Keratinocyte (primary cell): ENCODE results near the gene CNN2. TPM values are rescaled to one million over a fixed set of nuclear protein-coding genes. Genes with fewer than 3 reads are reported as not detected.

ENCODE experiments used
- DNase-seq: peaks from one replicate; pipeline ENCODE4 v3.0.0-alpha.2; 2011; ENCODE audit warnings: low read depth, missing footprints, low spot score
- FAIRE-seq: peaks from 2 replicates; lab custom pipeline; 2011; peaks lifted over from hg19 to GRCh38; lab: Jason Lieb, UNC
- H2AFZ ChIP-seq: 2 replicates; pipeline ENCODE4 v1.6.0; 2012; ENCODE audit warnings: low read length, control low read depth, inconsistent platforms; ENCODE audit not compliant: control insufficient read depth
- H3K27ac ChIP-seq: 2 replicates; pipeline ENCODE4 v1.5.1; 2011; ENCODE audit warnings: low read length; ENCODE audit not compliant: control insufficient read depth, insufficient read depth
- H3K27me3 ChIP-seq: 3 replicates; pipeline ENCODE4 v1.6.0; 2011; ENCODE audit warnings: low read length; ENCODE audit not compliant: control insufficient read depth, insufficient read depth; ENCODE audit errors: extremely low read depth
- H3K36me3 ChIP-seq, 2 experiments: 2 replicates in 1 of 2; 3 replicates in 1 of 2; pipeline ENCODE4 v1.5.1; 2011; ENCODE audit warnings: low read length in 2 of 2, mild to moderate bottlenecking in 1 of 2; ENCODE audit not compliant: control insufficient read depth in 2 of 2, insufficient read depth in 2 of 2; ENCODE audit errors: extremely low read depth in 1 of 2
- H3K4me1 ChIP-seq: 3 replicates; pipeline ENCODE4 v1.5.1; 2011; ENCODE audit warnings: low read length; ENCODE audit not compliant: control insufficient read depth, insufficient read depth; ENCODE audit errors: extremely low read depth
- H3K4me2 ChIP-seq: 3 replicates; pipeline ENCODE4 v1.6.0; 2011; ENCODE audit warnings: low read depth, low read length; ENCODE audit not compliant: control insufficient read depth, insufficient read depth; ENCODE audit errors: extremely low read depth
- H3K4me3 ChIP-seq, 3 experiments: fragments of 200-600 bp in 1 of 3; sonication (generic) in 1 of 3; 2 replicates in 2 of 3; 3 replicates in 1 of 3; pipeline ENCODE4 v1.5.1; 2011 to 2016; ENCODE audit warnings: low read length in 3 of 3, mild to moderate bottlenecking in 3 of 3, control low read depth in 2 of 3, inconsistent platforms in 1 of 3, low read depth in 1 of 3, mixed read lengths in 1 of 3, mixed run types in 1 of 3, moderate library complexity in 1 of 3; ENCODE audit not compliant: control insufficient read depth in 2 of 3, insufficient read depth in 2 of 3; ENCODE audit errors: extremely low read depth in 1 of 3
- H3K79me2 ChIP-seq: 2 replicates; pipeline ENCODE4 v1.6.0; 2012; ENCODE audit warnings: low read length; ENCODE audit not compliant: control insufficient read depth, insufficient read depth
- H3K9ac ChIP-seq: 3 replicates; pipeline ENCODE4 v1.6.0; 2011; ENCODE audit warnings: low read length; ENCODE audit not compliant: control insufficient read depth, insufficient read depth; ENCODE audit errors: extremely low read depth
- H3K9me1 ChIP-seq: 3 replicates; pipeline ENCODE4 v1.6.0; 2011; ENCODE audit warnings: low read length; ENCODE audit not compliant: control insufficient read depth, insufficient read depth; ENCODE audit errors: extremely low read depth
- H3K9me3 ChIP-seq: 2 replicates; pipeline ENCODE4 v1.5.1; 2012; ENCODE audit warnings: low read depth, low read length; ENCODE audit not compliant: control insufficient read depth
- H4K20me1 ChIP-seq: 3 replicates; pipeline ENCODE4 v1.6.0; 2011; ENCODE audit warnings: low read length; ENCODE audit not compliant: control insufficient read depth, insufficient read depth; ENCODE audit errors: extremely low read depth
- CTCF ChIP-seq, 3 experiments: IDR thresholded peaks in 1 of 3; conservative IDR thresholded peaks in 1 of 3; optimal IDR thresholded peaks in 1 of 3; 2 replicates in 2 of 3; 3 replicates in 1 of 3; pipeline versions ENCODE3 to v1.5.1; 2011; ENCODE audit warnings: low read length in 3 of 3, mild to moderate bottlenecking in 3 of 3, moderate library complexity in 2 of 3, control low read depth in 1 of 3, inconsistent platforms in 1 of 3; ENCODE audit not compliant: insufficient read depth in 2 of 3; ENCODE audit errors: extremely low read depth in 1 of 3
- EZH2 ChIP-seq: IDR thresholded peaks from one replicate; pipeline ENCODE4 v1.6.1; 2012; ENCODE audit warnings: inconsistent platforms, mild to moderate bottlenecking, low read length, moderate library complexity
- dilution Hi-C: fragments of 300-500 bp; cut with MboI; formaldehyde crosslinking; loops from one replicate; pipeline ENCODE4 v1.7.0; 2020; ENCODE audit warnings: low sequenced_read_pairs; ENCODE audit not compliant: extremely low pct_ligation_motif_present
- polyA plus RNA-seq, 5 experiments: library from polyadenylated mRNA; depleted of rRNA in 3 of 5; stranded (reverse) in 3 of 5; stranded (forward) in 1 of 5; unstranded in 1 of 5; fragments of >200 nt; gene quantifications; 1 replicate in 1 of 5; 2 replicates in 3 of 5; 3 replicates in 1 of 5; pipeline versions ENCODE4 v1.2.1 to v1.2.3, GENCODE V29; 2011 to 2012; ENCODE audit warnings: missing spikeins in 2 of 5, low read depth in 1 of 5, low replicate concordance in 1 of 5

CNN2 gene
- polyA plus RNA-seq, 1 donor (not counting 4 experiments of a cell fraction or from before 2014, with no cell fraction given), result 136 TPM

- Histone ChIP-seq H3K79me2 (peaks cover 2% of the 10 kb centered on the region), H3K27me3 (peaks cover 7% of the 10 kb centered on the region), H3K9ac (no peak overlapping the region), H3K9me3 (no peaks in the 10 kb centered on the region), H3K4me3 (no peak overlapping the region), H3K9me1 (no peaks in the 10 kb centered on the region), H2AFZ (no peak overlapping the region), H3K27ac (no peak overlapping the region), H3K36me3 (no peaks in the 10 kb centered on the region), H4K20me1 (no peaks in the 10 kb centered on the region), H3K4me1 (peaks cover 8% of the 10 kb centered on the region), H3K4me2 (no peak overlapping the region)
- TF ChIP-seq CTCF (optimal IDR thresholded peaks at IDR 0.05 in 1 of 3, IDR thresholded peaks at IDR 0.05 in 1 of 3, conservative IDR thresholded peaks at IDR 0.05 in 1 of 3; ENCODE audit: extremely low read depth in 1 of 3, insufficient read depth in 2 of 3, low read length in 3 of 3), result no peak
- no peak for TF ChIP-seq EZH2
- DNase-seq, result no peak
- dilution Hi-C loops, result no loop called here
- FAIRE-seq, result no peak
Observed at GRCh38 chr19:979318-979741, 47.1 kb upstream of the CNN2 start.

GRCh38 chr19:980133-980998, 46.0 kb upstream of the CNN2 start:
- no peaks in the 10 kb centered on the region for H3K9me3 ChIP-seq
- no peak overlapping the region for H3K4me2 ChIP-seq
- H4K20me1 ChIP-seq, result no peaks in the 10 kb centered on the region
- no peak overlapping the region for H2AFZ ChIP-seq
- no peak overlapping the region for H3K27ac ChIP-seq
- TF ChIP-seq CTCF (optimal IDR thresholded peaks at IDR 0.05 in 1 of 3, IDR thresholded peaks at IDR 0.05 in 1 of 3, conservative IDR thresholded peaks at IDR 0.05 in 1 of 3; ENCODE audit: extremely low read depth in 1 of 3, insufficient read depth in 2 of 3, low read length in 3 of 3), result no peak
- no peak for TF ChIP-seq EZH2
- dilution Hi-C loops, result no loop called here
- H3K27me3 ChIP-seq, result peaks cover 7% of the 10 kb centered on the region
- H3K9ac ChIP-seq, result no peak overlapping the region
- no peaks in the 10 kb centered on the region for H3K36me3 ChIP-seq
- DNase-seq, result no peak
- no peaks in the 10 kb centered on the region for H3K9me1 ChIP-seq
- peaks cover 14% of the 10 kb centered on the region for H3K4me1 ChIP-seq
- FAIRE-seq, result no peak
- H3K79me2 ChIP-seq, result peaks cover 10% of the 10 kb centered on the region
- no peak overlapping the region for H3K4me3 ChIP-seq
